NCI-H2029 treated with DMSO at 0.1 percent for 48 hours (cell line): ENCODE data around the gene CBFA2T3.

ENCODE experiments used
- DNase-seq: peaks from one replicate; lab custom pipeline; 2025; lab: John Stamatoyannopoulos, UW

Gene CBFA2T3

DNA sequence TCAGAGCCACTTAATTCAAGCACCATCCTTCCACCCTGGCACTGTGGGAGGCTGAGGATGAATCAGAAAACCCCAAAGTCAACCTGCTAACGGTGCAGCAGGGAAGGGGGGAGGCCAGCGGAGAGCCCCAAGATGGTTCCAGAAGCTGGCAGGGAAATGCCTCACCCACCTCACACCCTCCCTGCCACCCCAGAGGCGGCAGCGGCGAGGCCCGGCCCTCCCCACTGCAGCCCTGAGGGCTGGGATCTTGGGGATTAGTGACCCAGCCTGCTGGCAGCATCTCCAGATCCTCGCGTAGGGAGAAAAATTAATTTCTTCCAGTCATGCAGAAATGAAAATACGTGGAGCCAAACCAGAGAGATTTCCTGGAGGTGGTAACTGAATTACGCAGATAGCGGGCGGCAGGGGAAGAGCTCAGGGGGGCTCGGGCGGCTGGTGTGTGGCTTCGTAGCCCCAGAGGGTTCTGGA is 38.2 kb downstream of the CBFA2T3 start:
- DNase-seq = no peak

DNA sequence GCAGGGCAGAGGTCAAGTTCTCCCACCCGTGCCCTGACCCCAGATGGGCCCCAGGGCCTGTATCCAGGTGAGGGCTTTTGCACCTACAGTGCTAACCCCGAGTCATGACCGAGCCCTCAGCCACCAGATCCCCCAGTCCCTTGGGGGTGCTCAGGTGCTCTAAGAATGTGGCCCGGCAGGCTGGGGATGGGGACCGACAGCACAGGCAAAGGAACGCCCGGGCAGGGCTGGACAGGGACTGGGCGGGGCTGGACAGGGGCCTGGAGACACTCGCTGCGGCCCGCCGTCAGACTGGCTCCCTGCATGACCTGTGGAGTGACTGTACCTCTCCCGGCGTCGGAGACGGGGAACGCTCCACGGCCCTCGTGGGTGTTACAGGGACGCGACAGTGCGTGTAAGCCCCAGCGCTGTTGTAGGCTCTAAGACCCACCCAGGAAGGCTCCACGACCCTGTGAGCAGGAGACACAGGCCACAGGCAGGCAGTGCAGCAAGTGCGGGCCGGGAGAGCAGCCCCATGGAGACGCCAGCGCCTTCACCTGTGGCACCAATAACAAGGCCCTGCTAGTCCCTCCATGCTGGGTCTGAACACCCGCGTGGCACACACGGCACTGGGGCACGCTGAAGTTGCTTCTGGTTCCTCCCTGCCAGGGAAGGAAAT is 38.8 kb downstream of the CBFA2T3 start:
- DNase-seq = no peak

DNA sequence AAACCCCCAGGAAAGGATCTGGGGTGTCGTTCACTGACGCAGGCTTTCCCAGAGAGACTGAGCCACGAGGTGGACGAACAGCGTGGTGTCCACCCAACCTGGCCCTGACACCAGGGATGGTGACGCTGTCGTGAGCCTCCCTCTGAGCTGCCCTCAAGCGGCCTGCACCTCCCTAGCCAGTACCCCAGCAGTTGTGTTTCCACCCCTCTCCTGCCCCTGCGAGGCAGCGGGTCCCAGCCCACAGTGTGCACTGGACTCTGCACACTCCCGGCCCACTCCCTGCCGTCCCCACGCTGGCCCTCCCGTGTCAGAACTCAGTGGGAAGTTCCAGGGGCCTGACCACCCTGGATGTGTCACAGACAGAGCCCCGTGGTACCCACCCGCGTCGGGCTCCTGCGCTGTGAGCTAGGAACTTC is 39.8 kb downstream of the CBFA2T3 start:
- DNase-seq = no peak

DNA sequence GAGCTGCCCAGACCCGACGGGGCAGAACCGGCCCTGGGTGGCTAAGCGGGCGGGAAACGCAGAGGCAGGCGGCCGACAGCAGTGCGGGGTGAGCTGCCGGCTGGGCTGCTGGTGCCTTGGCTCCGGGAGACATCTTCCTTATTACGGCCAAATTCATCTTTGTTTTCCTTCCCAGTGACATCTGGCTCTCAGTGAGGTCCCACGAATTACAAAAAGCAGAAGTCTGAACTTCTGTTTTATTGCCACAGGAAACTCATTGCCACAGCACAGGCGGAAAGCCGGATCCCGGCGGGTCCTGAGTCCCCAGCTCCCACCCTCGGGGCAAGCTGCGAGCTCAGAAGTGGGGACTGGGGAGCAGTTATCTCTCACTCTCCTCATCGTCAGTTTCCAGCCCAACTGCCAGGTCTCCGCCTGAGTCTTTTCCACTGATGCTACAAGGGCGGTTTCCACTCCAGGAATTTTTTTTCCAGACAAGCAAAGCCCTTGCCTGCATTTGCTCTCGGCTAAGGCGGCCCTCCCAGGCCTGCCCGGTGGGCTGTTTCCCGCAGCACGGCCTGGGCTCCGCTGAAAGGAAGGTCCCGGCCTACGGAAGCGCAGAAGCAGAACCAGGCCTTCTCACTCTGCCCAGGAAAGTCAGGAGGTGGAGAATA is 40.3 kb downstream of the CBFA2T3 start:
- no peak for DNase-seq

DNA sequence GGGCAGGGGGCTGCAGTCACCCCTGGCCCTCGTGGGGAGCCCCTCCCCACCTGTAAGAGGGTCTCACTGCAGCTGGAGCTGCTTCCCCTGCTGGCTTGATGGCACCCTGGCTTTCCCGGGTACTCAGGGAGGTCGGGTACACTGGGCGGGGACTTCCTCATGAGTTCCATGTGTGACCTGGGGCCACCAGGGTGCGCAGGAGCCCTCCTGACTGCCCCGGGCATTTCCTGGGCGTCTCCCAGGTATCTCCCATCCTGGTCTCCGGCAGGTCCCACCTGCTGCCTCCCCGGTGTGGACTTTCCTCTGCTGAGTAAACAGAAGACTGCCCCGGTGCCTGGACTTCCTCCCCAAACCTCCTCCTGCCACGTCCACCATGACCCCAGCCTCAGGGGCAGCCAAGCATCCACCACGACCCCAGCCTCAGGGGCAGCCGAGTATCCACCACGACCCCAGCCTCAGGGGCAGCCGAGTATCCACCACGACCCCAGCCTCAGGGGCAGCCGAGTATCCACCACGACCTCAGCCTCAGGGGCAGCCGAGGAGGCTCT is 40.9 kb downstream of the CBFA2T3 start:
- no peak for DNase-seq

DNA sequence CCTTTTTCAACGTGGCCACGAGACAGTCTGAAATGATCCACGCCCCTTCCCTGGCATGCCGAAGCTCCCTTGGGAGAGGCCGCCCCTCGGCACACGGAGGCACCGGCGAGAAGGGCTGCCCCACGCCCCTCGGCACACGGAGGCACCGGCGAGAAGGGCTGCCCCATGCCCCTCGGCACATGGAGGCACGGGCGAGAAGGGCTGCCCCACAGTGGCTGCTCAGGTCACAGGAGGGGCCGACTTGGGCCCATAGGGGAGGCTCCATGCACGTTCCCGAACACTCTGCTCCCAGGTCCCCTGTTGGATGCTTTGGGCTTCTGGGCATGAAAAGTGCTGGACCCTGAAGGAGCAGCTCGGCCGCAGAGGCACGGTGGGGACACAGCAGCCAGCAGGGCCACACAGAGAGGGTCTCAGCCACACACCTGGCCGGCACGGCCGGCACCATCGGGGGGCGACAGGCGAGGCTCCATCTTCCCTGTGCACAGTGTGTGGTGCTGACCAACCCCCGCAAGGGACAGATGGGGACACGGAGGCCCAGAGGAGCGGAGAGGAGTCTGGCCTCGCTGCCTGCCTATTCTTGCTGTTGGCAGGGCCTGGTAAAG is 42.8 kb downstream of the CBFA2T3 start:
- DNase-seq = no peak

DNA sequence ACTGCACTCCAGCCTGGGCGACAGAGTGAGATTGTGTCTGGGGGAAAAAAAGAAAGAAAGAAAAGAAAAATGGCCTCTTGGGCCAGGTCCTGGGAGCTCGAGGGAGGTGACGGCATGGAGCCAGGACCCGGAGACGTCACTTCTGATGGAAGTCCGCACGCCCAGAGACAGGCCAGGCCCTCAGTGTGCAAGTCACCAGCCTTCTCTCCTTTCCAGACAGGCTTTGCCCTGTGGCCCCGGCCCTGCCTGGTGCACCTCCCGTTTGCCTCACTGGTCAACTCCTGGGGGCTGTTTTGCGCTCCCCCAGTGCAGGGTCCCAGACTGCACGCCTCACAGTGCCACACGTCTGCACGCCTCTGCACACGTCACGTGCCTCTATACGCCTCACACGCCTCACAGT is 44.1 kb downstream of the CBFA2T3 start:
- DNase-seq = no peak

DNA sequence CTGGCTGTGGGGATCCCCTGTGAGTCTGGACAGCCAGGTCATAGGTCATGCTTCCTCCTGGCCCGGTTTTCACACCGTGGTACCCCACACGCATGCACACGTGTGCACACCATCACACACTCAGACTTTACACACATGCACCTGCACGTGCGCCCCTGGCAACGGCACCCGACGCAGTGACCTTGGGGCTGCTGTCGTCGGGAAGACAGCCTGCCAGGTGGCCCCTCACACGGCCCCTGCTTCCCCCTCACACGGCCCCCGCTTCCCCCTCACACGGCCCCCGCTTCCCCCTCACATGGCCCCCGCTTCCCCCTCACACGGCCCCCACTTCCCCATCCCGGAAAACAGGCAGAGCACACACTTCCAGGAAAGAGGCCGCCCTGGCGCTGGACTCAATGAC is 45.1 kb downstream of the CBFA2T3 start:
- no peak for DNase-seq

DNA sequence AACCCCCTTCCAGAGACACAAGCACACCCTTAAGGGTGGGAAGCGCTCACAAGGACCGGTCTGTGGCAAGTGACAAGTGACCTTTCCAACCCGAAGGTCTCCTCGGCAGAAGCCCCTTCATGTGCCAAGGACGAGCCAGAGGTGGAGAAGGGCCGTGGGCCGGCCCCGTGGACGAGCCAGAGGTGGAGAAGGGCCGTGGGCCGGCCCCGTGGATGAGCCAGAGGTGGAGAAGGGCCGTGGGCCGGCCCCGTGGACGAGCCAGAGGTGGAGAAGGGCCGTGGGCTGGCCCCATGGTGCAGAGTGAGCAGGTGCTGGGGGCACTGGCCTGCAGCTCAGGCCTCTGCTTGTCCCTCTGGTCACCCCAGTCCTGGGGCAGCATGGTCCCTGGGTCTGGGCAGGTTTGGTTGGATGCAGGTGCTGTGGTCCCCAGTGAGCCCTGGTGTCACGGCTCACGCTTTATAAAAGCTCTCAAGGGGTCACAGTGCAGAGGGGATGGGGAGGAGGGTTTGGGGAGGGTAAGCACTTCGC is 45.6 kb downstream of the CBFA2T3 start:
- DNase-seq = no peak

DNA sequence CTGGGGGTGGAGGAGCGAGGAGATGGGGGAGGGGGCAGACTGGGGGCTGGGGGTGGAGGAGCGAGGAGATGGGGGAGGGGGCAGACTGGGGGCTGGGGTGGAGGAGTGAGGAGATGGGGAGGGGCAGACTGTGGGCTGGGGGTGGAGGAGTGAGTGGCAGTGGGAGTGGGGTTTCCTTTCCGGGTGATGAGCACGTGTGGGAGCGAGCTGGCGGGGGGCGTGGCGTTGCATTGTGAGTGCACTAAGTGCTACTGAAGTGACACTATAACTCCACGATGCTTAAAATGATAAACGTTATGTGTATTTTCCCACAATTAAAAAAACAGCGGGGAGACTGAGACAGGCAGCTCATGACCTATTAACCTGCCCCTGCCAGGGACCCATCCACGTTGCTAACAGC is 46.3 kb downstream of the CBFA2T3 start:
- DNase-seq = no peak

DNA sequence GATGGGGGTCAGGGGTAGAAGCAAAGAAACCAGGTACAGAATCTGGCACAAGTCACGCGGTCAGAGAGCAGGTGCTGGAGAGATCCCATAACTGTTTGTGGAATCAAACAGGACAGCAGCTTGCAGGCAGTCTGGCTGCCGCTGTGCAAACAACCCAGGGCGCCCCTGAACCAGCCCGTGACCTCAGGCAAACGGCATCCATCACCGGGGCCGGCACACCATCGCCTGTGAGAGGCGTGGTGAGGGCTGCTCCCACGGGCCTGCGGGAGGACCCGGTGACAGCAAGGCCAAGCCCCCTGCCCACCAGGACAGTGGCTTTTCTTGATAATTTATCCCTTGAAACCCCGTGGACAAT is 47.9 kb downstream of the CBFA2T3 start:
- no peak for DNase-seq

DNA sequence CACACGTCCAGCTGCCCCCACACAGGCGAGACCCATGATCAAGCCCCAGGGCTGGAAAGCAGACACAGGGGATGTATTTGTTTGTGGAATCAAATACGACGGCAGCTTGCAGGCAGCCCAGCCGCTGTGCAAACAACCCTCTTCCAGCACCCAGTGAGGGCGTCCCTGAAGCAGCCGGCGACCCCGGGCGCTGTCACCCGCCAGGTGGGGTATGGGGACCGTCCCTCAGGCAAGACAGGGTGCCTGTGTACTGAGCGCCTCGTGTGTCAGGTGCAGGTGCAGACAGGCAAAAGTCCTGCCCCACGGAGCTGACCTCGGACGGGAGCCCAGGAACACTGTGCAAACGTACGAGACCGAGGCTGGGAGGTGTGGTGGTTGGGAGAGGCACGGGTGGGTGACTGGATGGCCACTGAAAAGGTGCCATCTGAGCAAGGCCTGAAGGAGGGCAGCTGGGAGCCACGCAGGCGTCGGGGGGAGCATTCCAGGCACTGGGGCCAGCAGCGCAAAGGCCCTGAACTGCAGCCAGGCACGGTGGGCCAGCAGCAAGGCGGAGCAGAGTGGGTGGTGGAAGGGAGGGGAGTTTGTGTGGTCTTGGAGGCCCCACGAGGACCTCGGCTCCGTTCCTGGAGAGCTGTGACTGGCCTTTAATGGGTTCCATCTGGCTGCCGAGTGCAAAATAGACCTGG is 48.5 kb downstream of the CBFA2T3 start:
- DNase-seq = no peak

DNA sequence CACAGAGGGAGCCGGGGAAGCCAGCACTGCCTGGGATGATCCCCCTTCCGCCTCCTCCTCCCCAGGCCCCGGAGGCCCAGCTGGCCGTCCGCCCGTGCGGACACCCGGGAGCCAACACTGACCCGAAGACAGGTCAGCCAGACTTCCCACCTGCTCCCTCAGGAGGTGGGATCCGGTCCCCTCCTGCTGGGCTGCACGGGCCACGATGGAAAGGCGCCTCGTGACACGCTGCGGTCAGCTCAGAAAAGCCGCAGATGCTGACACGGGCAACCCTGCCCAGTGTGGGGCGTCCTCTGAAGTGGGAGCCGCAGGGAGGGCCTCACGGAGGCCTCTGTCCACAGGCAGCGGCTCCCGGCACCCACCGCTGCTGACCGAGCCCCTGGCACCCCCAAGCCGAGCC is 49.3 kb downstream of the CBFA2T3 start:
- DNase-seq = no peak

DNA sequence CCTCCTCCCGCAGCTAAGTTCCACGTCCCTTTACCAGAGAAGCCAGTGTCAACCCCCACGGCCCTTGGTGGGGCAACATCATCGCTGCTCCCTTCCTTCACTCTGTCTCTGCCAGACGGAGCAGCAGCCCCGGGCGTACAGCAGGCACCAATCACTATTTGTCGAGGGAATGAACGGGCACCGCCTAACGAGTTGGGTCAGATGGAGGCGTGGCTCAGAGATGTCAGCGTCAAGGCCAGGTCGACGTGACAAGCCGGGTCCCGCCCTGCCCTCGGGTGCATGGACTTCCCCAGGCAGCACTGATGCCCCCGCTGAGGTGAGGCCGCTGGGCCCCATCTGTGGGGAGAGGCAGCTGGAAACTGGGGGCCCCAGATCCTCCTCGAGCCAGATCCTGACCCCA is 50.0 kb downstream of the CBFA2T3 start:
- DNase-seq = no peak

DNA sequence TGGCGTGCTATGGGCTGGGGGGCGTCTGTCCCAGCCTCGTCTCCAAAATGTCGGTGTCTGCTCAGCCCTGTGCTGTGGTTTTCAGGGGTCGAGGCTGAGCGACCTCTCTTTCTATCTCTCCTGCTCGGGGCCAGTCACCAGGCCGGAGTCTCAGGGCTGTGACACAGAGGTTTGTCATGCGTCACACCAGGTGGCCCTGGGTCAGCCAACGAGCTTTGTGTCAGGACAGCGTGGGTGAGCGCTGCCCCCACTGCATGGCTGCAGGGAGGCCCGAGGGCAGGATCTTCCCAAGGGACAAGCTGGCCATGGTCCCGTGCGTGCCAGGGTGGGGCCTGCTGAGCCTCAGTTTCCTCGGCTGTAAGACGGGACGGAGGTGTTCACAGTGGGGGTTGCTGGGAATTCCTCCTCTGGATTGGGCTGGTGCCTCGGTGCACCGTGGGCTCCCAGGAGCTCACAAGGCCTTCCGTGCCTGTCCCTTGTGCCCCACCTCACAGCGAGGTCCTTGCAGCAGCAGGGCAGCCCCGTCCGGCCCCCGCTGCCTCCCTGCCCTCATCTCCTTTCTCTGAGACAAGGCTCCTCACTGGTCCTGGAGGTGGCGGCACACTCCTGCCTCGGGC is 50.5 kb downstream of the CBFA2T3 start:
- no peak for DNase-seq

DNA sequence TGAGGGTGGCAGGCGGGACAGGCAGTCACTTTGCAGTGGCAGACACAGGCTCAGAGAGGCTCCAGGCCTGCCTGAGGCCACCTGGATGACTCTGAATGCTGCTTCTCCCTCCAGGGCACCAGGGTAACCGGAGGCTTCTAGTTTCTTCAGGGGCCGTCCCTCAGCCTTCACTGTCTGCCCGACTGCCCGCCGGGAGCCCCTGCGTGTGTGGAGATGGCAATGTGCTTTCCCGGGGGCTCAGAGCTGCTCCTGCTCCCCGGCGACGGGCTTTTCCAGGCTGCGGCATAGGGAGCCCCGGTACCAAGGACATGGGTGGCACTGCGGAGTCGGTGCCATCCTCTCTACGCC is 51.5 kb downstream of the CBFA2T3 start:
- no peak for DNase-seq

DNA sequence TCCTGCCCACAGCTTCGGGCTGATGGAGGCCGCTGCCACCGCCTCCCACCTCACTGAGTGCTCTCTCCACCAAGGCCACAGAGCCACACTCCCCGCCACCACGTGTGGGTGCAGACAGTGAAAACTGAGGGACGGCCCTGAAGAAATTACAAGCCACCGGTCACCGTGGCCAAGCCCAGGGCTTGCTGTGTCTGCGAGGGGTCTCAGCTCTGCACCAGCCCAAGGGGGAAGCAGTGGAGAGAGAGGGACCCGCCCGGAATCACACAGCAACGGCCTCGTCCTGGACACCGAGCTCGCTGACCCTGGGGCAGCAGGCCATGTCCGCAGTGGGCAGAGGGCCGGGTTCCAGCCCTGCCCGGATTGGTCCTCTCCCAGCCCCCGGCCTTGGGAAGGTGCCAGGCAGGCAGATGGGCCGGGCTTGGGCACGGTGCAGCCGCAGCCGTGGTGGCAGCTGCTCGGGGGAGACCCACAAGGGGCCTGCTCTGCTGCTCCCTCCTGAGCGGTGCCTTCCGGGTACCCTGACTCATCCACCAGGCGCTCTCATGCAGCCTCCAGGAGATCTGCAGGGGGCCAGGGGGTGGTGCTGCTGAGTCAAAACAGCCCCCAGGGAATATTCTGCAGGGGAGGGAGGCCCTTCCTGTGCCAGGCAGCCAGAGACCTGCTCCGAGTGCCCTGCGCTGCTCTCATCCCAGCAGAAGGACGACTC is 52.0 kb downstream of the CBFA2T3 start:
- no peak for DNase-seq

DNA sequence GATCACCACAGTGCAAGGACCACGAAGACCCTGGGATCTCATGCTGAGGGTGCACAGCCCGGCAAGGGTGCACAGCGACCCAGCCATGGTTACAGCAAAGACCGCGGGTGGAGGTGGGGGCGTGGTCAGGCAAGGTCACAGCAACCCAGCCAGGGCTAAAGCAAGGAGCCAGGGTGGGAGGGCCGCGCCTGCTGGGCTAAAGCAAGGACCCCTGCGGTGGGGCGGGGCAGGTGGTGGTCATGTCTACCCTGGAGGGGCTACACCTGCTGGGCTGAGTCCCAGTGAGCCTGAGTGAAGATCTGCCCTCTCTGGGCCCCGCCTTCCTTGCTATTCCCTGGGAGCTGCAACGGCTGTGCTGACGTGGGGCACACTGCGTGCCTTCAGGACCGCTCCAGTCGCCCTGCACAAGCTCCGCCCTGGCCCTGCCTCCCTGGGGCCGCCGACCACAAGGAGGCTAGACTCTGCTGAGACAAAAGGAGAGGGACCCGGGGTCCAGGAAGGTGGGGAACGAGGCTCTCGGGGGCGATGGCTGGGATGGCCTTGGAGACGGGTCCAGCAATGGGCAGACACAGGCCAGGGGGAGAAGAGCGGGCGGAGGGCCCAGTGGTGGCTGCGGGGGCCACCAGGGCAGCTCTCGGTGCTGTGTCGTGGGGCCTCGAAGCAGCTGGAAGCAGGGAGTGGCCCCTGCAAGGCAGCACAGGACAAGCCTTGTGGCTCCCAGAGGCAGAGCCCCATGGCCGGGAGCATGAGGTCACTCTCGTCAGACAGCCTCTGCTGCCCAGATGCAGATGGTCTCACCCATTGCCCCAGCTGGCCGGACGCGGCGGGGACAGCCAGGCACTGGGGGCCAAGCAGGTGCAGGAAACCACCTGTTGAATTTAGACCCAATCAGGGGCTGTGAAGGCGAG is 52.8 kb downstream of the CBFA2T3 start:
- DNase-seq = no peak

DNA sequence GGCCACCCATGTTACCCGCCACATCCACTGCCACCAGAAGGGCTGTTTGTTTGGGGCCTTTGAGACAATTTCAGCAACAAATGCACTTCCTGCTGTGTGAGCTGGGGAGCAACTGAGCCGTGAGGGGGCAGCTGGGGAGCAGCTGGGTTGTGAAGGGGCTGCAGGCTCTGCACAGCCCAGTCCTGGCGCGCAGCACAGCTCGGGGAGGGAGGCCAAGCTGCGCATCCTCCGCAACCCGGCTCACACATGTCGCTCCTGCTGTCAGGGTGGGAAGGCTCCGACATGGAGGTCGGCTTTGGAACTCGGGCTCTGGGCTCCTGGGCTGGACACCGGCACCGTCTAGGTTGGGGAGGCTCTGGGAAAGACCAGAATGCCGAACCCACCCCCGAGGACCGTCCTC is 53.6 kb downstream of the CBFA2T3 start:
- DNase-seq = no peak

DNA sequence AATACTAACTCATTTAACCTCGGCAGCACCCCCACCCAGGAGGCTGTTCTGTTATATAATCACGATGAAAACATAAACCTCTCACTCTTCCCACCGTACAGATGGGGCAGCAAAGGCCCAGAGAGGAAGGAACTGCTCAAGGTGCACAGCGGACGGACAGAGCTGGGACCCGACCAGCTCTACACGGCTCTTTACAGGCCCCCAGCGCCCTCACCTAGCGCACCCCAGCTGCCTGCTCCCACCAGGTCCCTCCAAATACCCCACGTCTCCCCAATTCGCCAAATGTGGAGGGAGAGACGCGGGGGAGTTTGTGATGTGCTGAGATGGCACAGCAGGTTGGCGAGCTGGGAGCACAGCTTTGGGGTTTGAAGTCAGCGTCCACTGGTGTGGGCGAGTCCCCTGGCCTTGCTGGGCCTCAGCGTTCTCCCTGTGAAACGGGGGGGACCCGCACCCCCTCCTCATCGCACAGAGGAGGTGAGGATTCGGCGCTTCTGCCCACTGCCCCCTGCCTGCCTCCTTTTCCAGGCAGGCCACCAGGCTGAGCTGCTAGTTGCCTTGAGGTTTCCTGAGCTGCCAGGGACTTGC is 54.1 kb downstream of the CBFA2T3 start:
- DNase-seq = no peak
